Effector memory CD8-positive, alpha-beta T cell (primary cell): ENCODE data around the gene KLHL10.
"Not testable (repeated sequence)": the region's sequence is repeated elsewhere in the genome, so short reads cannot be mapped to it uniquely, and the experiment has no call there.

Experiments
- ATAC-seq: fragments of 150-1000 bp; cut with Tn5 transposase; replicated peaks from 2 replicates; pipeline ENCODE4 v1.10.0; 2021; ENCODE audit warnings: mild to moderate bottlenecking, moderate library complexity
- DNase-seq, 3 experiments: peaks; one replicate each; pipeline ENCODE4 v3.0.0; 2021
- H3K27ac Mint-ChIP-seq, 2 donors: one replicate each; pipeline ENCODE4 v1.8.0; 2022; ENCODE audit warnings: mild to moderate bottlenecking in 2 of 2, mixed read lengths in 2 of 2, moderate library complexity in 2 of 2
- H3K27me3 Mint-ChIP-seq, 2 donors: one replicate each; pipeline ENCODE4 v1.8.0; 2022; ENCODE audit warnings: mixed read lengths in 2 of 2
- H3K36me3 Mint-ChIP-seq: one replicate; pipeline ENCODE4 v1.8.0; 2022; ENCODE audit warnings: mild to moderate bottlenecking, moderate library complexity, mixed read lengths; ENCODE audit not compliant: insufficient read depth
- H3K4me1 Mint-ChIP-seq, 2 donors: one replicate each; pipeline ENCODE4 v1.8.0; 2022; ENCODE audit warnings: low read depth in 2 of 2, mixed read lengths in 2 of 2
- H3K4me3 Mint-ChIP-seq, 2 donors: one replicate each; pipeline ENCODE4 v1.8.0; 2022; ENCODE audit warnings: mild to moderate bottlenecking in 2 of 2, mixed read lengths in 2 of 2, moderate library complexity in 2 of 2
- H3K9me3 Mint-ChIP-seq, 2 donors: one replicate each; pipeline ENCODE4 v1.8.0; 2022; ENCODE audit warnings: mixed read lengths in 2 of 2

Gene KLHL10

DNA sequence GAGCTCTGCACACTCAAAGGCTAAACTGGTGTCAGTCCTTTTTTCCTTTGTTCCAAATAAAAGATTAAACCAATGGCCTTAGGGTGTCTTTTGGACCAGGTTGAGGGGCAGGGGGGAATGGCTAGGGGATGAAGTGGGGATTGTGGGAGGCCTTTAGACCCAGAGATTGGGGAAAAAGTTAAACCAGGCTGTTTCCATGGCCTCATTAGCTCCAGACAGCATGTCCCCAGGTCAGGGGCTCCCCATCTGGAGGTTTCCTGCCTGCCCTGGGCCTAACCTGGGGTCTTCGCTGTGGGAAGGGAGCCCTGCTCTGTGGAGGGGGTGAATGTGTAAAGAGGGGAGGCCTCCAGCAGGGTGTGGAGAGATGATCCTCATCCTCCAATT, 14.5 kb upstream of the KLHL10 start:
- no peaks in the 10 kb centered on the region for H3K4me1 Mint-ChIP-seq
- ATAC-seq (no peak), DNase-seq (no peak)
- no peaks in the 10 kb centered on the region for H3K9me3 Mint-ChIP-seq
- H3K36me3 Mint-ChIP-seq, result peaks cover 15% of the 10 kb centered on the region
- no peak overlapping the region for H3K4me3 Mint-ChIP-seq
- H3K27ac Mint-ChIP-seq, result peak overlapping the region in 1 of 2 donors; percentile 1
- peaks cover 4 to 16% of the 10 kb centered on the region in 2 donors for H3K27me3 Mint-ChIP-seq

DNA sequence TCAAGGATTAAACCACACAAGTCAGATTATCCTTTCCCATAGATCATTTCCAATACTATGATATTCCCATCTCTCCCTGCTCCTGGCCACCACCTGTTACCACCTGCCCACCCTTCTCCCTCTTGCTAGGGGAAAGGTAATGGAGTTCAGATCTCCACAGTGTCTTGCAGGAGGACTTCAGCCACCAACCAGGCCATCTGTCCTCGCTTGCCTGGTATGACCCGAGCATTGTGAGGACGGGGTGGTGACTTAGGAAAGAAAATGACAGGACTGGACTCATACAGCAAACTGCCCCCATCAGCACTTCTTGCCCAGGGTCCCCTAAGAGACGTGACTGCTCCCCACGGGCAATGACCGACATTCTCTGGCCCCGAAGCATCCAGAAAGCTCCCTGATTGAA, 14.0 kb upstream of the KLHL10 start:
- no peak overlapping the region for H3K27ac Mint-ChIP-seq
- no peak overlapping the region for H3K4me3 Mint-ChIP-seq
- H3K36me3 Mint-ChIP-seq, result peaks cover 15% of the 10 kb centered on the region
- H3K9me3 Mint-ChIP-seq, result no peaks in the 10 kb centered on the region
- DNase-seq (no peak), ATAC-seq (no peak)
- peaks cover 0 to 12% of the 10 kb centered on the region in 2 donors for H3K27me3 Mint-ChIP-seq
- no peaks in the 10 kb centered on the region for H3K4me1 Mint-ChIP-seq

DNA sequence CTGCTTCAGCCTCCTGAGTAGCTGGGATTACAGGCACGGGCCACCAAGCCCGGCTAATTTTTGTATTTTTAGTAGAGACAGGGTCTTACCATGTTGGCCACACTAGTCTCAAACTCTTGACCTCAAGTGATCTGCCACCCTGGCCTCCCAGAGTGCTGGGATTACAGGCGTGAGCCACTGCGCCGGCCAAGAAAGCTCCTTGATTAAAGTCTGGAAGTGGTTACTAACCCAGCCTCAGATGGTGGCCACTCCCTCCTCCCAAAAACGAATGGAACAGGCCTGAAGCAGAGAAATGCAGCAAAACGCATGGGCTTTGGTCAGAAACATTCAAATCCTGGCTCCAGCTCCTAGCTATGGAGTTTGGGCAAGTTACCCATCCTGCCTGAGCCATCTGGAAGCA, 13.5 kb upstream of the KLHL10 start:
- peaks cover 0 to 11% of the 10 kb centered on the region in 2 donors for H3K27me3 Mint-ChIP-seq
- peaks cover 15% of the 10 kb centered on the region for H3K36me3 Mint-ChIP-seq
- H3K27ac Mint-ChIP-seq, result no peak overlapping the region
- ATAC-seq (no peak), DNase-seq (no peak)
- H3K4me1 Mint-ChIP-seq, result no peaks in the 10 kb centered on the region
- no peak overlapping the region for H3K4me3 Mint-ChIP-seq
- no peaks in the 10 kb centered on the region for H3K9me3 Mint-ChIP-seq

DNA sequence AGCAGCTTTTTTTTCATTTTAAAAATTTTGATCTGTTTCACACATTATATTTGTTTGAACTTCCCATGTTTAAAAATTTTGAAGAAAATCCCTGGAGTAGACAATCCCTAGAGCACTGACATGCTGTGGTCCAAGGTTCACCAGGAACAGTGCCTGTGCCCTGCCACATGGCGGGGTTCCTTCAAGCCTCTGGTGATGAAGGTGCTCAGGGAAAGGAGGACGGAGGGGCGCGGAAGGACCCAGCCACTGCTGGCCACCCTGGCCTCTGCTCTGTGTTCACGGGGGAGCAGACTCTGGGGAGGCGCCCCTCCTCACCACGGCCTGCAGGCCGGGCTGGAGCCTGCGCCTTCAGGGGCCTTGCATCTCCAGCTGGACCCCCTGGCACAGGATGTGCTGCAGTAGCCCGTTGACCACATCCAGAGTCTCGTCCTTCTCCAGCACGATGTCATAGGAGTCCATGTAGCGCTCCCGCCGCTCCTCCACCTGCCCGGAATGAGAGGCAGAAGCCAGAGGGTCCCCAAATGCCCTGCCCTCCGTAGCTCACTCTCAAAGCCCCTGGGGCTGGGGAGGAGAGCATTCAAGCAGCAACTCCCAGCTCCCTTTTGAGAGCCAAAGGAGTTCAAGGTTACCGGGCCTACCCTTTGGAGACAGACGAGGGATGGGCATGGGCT, 12.3 kb upstream of the KLHL10 start:
- H3K27ac Mint-ChIP-seq, result peak overlapping the region in 1 of 2 donors; percentile 59
- H3K4me1 Mint-ChIP-seq, result no peaks in the 10 kb centered on the region

DNA sequence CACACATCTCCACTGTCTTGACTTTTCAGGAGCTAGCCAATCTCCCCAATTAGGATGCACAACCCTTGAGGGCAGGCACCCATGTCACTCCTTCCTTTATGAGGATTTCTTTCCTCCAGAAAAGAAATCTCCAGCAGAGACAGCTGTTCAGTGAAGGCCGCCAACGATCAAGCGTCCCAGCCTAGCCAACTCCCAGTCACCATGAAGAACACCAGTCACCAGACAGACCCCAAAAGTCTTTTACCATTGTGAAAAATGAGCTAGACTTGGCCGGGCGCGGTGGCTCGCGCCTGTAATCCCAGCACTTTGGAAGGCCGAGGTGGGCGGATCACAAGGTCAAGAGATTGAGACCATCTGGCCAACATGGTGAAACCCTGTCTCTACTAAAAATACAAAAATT, 7.7 kb upstream of the KLHL10 start:
- not testable (repeated sequence) for H3K27me3 Mint-ChIP-seq, H3K9me3 Mint-ChIP-seq, H3K27ac Mint-ChIP-seq, H3K4me3 Mint-ChIP-seq, ATAC-seq, H3K4me1 Mint-ChIP-seq, DNase-seq
- H3K36me3 Mint-ChIP-seq, result peaks cover 27% of the 10 kb centered on the region

More for the DNA sequence above, 12.3 kb upstream of the KLHL10 start:
- DNase-seq (no peak), ATAC-seq (no peak)
- Mint-ChIP-seq H3K36me3 (peaks cover 15% of the 10 kb centered on the region), H3K4me3 (no peak overlapping the region), H3K27me3 (no peaks in the 10 kb centered on the region), H3K9me3 (no peaks in the 10 kb centered on the region)

DNA sequence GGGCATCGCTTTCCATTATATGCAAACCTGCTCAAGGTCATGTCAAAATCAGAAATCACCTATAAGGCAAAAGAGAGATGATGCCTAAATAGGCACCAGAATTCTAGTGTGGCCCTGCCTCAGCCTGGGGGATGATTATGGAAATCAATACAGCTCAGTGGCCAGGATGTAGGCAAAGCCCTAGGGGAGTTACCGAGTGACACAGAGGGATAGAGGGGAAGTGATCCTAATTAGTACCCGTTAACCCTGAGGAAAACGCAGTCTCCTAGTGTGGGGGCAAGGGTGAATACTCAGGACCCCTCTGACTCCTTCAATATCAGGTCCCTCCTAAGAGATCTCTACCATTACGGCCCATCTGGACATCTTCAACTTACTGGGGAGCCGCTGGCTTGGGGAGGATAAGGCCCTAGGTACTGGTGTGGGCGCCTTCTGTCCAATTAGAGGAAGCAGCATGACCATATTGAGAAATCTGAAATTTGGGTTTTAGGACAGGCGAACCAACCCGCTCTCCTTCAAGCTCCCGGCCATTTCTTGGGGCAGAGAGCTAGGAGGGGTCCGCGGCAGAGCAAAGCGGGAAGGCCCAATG, 2.3 kb upstream of the KLHL10 start:
- no peaks in the 10 kb centered on the region for H3K9me3 Mint-ChIP-seq
- peaks cover 7 to 8% of the 10 kb centered on the region in 2 donors for H3K4me1 Mint-ChIP-seq
- no peak for DNase-seq
- H3K36me3 Mint-ChIP-seq, result peaks cover 12% of the 10 kb centered on the region
- peaks cover 0 to 9% of the 10 kb centered on the region in 2 donors for H3K27me3 Mint-ChIP-seq
- H3K27ac Mint-ChIP-seq, result peak overlapping the region; percentile 35 to 69
- peak; percentile 31 for ATAC-seq
- peak overlapping the region; percentile 80 for H3K4me3 Mint-ChIP-seq

DNA sequence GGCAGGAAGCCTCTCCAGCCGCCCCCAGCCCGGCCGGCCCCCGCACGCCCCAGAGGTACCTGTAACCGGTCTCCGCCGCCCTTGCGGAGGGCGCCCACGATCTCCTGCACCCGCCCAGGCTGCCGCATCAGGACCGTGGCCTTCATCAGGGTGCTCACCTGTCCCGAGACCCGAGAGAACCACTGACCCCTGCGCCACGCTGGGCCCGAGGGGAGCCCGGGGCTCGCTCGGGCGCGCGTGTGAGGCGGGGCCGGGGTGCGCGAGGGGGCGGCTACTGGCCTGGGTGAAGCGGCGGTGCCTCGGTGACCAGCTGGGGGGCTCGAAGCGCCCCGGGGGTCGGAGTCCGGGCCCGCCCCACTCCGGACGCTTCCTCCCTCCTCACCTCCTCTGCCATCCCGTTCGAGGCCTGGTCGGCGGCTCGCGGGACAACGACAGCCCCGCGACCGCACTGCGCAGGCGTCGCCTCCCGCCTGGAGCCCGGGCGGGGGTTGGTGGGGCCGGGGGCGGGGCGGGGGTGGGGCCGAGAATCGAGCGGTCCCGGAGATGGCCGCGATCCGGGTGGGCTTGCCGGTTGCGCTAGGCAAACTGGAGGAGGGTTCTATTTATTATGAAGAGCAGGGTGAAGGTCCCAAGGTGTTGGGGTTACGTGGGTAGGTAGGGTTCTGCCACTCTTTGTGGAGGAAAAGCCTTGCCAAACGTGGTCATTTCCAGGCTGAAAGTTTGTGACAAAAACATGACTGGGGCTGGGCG, 1.6 kb upstream of the KLHL10 start, which contains the start of gene NT5C3B:
NT5C3B (minus strand) TSS at position 433 of the 750 bp plus-strand sequence; CDS start at position 394, 39 bp downstream.
- peak within 1 kb of the TSS; percentile 35 to 69 for H3K27ac Mint-ChIP-seq

DNA sequence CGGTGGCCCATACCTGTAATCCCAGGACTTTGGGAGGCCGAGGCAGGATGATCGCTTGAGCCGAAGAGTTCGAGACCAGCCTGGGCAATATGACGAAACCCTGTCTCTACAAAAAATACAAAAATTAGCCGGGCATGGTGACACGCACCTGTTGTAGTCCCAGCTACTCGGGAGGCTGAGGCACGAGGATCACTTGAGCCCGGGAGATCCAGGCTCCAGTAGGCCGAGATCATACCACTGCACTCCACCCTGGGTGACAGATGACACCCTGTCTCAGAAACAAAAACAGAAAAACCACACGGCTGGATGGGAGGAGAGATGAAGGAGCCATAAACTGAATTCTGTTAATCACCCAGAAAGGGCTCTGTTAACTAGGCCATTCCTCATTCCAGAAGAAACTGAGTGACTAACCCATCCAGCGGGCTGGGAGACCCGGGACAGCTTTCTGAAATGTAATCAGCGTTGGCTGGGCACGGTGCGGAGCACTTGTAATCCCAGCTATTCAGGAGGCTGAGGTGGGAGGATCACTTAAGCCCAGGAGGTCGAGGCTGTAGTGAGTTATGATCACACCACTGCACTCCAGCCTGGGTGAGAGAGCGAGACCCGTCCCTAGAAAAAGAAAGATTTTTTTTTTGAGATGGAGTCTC, 952 bp upstream of the KLHL10 start:
- H3K27me3 Mint-ChIP-seq, result peaks cover 0 to 9% of the 10 kb centered on the region in 2 donors
- H3K4me1 Mint-ChIP-seq, result peaks cover 7 to 8% of the 10 kb centered on the region in 2 donors
- peak overlapping the region; percentile 80 for H3K4me3 Mint-ChIP-seq
- no peak for DNase-seq
- H3K27ac Mint-ChIP-seq, result no peak overlapping the region
- no peaks in the 10 kb centered on the region for H3K9me3 Mint-ChIP-seq
- H3K36me3 Mint-ChIP-seq, result peaks cover 4% of the 10 kb centered on the region
- ATAC-seq, result no peak

More for the DNA sequence above, 1.6 kb upstream of the KLHL10 start, which contains the start of gene NT5C3B:
- Mint-ChIP-seq H3K36me3 (peaks cover 7% of the 10 kb centered on the region), H3K4me1 (peaks cover 7 to 8% of the 10 kb centered on the region in 2 donors), H3K9me3 (no peaks in the 10 kb centered on the region), H3K4me3 (peak within 1 kb of the TSS; percentile 80), H3K27me3 (peaks cover 0 to 9% of the 10 kb centered on the region in 2 donors)
- DNase-seq, result peak; percentile 23 to 34 (median 27)
- ATAC-seq, result peak; percentile 84

DNA sequence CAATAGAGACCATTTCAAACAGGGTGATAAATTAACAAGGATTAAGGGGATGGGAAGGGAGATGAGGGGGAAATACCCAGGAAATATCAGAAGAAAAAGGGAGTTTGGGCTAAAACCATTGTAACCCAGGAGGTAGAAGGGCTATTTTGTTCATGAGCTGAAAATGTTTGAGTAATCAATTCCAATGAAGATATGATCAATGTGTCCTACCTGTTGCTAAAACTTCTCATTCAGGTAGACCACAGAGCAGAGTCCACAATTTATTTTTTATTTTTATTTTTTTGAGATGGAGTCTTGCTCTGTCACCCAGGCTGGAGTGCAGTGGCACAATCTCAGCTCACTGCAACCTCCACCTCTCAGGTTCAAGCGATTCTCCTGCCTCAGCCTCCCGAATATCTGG, 1.8 kb downstream of the KLHL10 start:
- not testable (repeated sequence) for H3K9me3 Mint-ChIP-seq

DNA sequence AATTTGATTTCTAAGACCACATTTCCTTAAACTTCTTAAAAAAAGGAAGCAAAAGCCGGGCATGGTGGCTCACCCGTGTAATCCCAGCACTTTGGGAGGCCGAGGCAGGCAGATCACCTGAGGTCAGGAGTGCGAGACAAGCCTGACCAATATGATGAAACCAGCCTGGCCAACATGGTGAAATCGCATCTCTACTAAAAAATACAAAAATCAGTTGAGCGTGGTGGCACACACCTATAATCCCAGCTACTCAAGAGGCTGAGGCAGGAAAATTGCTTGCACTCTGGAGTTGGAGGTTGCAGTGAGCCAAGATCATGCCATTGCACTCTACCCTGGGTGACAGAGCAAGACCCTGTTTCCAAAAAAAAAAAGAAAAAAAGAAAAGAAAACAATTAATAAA, 3.2 kb downstream of the KLHL10 start:
- H3K27me3 Mint-ChIP-seq, H3K4me1 Mint-ChIP-seq, H3K4me3 Mint-ChIP-seq, DNase-seq, H3K36me3 Mint-ChIP-seq, ATAC-seq, H3K9me3 Mint-ChIP-seq, H3K27ac Mint-ChIP-seq: not testable (repeated sequence)

More for the DNA sequence above, 1.8 kb downstream of the KLHL10 start:
- H3K4me3 Mint-ChIP-seq, H3K4me1 Mint-ChIP-seq, DNase-seq, H3K27me3 Mint-ChIP-seq, ATAC-seq, H3K27ac Mint-ChIP-seq, H3K36me3 Mint-ChIP-seq: not testable (repeated sequence)

DNA sequence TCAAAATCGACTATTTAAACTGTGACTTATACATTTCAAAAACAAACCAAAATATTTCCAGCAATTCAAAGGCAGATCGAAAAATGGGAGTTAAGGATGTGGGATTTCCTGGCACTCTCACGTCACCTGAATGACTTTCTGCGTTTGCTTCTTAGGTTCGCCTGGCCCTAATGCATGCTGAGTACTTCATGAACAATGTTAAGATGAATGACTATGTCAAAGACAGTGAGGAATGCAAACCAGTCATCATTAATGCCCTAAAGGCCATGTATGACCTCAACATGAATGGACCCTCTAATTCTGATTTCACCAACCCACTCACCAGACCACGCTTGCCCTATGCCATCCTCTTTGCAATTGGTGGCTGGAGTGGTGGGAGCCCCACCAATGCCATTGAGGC, 7.3 kb downstream of the KLHL10 start:
- Mint-ChIP-seq H3K27ac (no peak overlapping the region), H3K4me1 (peaks cover 6 to 14% of the 10 kb centered on the region in 2 donors), H3K9me3 (no peaks in the 10 kb centered on the region), H3K27me3 (no peaks in the 10 kb centered on the region), H3K4me3 (no peak overlapping the region), H3K36me3 (peaks cover 3% of the 10 kb centered on the region)
- DNase-seq (no peak), ATAC-seq (no peak)

DNA sequence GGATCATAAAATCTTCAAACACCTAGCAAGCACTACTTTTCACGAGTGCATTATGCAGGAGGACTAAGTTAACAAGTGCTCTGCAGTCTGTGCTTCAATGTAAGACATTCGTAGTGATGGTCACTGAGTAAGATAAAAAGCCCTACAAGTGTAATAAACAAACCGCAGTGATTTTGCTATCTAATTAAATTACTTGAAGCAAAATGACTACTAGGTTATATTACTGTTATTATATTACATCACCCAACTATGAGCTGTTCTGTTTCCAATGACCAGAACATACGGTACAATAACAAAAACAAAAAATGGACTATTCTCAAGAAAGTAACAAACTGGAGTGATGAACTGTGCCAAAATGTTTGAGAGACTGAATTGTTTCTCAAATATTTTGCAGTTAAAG, 11.2 kb downstream of the KLHL10 start:
- Mint-ChIP-seq H3K36me3 (peaks cover 34% of the 10 kb centered on the region), H3K27ac (no peak overlapping the region), H3K4me3 (no peak overlapping the region), H3K4me1 (peaks cover 17 to 25% of the 10 kb centered on the region in 2 donors), H3K9me3 (no peaks in the 10 kb centered on the region), H3K27me3 (no peaks in the 10 kb centered on the region)
- ATAC-seq (no peak), DNase-seq (no peak)

DNA sequence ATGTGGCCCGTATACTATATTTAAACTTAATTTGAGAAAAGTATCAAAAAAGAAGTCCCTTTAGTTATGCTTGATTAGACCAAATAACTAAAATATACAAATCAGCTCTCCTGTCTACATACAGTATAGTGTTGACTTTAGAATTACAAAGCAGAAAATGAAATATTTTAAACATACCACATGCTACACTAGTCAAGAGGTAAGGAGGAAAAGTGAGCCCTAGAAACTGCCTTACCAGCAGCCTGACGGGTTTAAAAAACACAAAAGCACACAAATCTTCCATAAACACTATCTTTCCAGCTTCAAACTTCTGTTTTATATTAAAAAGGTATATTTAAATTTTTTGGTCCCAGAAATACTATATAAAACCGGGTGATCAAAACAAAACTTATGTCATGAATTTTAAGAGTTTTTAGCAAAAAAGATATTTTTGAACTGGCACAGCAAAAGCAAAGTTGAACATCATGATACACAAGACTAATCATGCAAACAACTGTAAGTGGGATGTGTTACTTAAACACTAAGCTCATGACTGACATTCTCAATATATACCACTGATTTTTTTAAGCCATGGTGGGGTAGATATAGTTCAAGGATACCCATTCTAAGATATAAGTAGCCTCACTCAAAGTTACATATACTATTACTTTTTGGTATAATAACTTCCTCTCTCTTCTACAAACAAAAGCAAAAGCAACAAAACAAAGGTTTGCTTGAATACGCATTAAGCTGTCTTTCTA, 11.8 kb downstream of the KLHL10 start:
- Mint-ChIP-seq H3K36me3 (peaks cover 38% of the 10 kb centered on the region), H3K4me1 (peaks cover 17 to 25% of the 10 kb centered on the region in 2 donors), H3K27me3 (no peaks in the 10 kb centered on the region), H3K9me3 (no peaks in the 10 kb centered on the region), H3K4me3 (no peak overlapping the region), H3K27ac (no peak overlapping the region)
- no peak for DNase-seq
- no peak for ATAC-seq
